GM23338 (cell line): ENCODE data around the gene IFNG. TPM values are rescaled to one million over a fixed set of nuclear protein-coding genes. Genes with fewer than 3 reads are reported as not detected.

ENCODE experiments used
- ATAC-seq: fragments of 200-7000 bp; cut with Tn5 transposase; 3 replicates; pipeline ENCODE4 v1.9.1; 2020
- DNase-seq: peaks from one replicate; pipeline ENCODE4 v3.0.0-alpha.2; 2015; ENCODE audit warnings: low spot score
- H2AFZ ChIP-seq: fragments of 200-600 bp; sonication (generic); 2 replicates; pipeline ENCODE4 v1.8.0; 2016; ENCODE audit warnings: antibody characterized with exemption, mild to moderate bottlenecking, moderate library complexity
- H3F3A ChIP-seq: fragments of 200-600 bp; sonication (generic); replicated peaks from 2 replicates; pipeline ENCODE4 v1.8.0; 2017; ENCODE audit warnings: antibody characterized with exemption, mixed run types, low read depth
- H3K27ac ChIP-seq: fragments of 200-600 bp; sonication (generic); 2 replicates; pipeline ENCODE4 v1.6.1; 2016; ENCODE audit warnings: low read depth
- H3K27me3 ChIP-seq: fragments of 200-600 bp; sonication (generic); 2 replicates; pipeline ENCODE4 v1.8.0; 2016; ENCODE audit warnings: mild to moderate bottlenecking, mixed run types, moderate library complexity; ENCODE audit not compliant: insufficient read depth
- H3K36me3 ChIP-seq: fragments of 200-600 bp; sonication (generic); 2 replicates; pipeline ENCODE4 v1.8.0; 2016; ENCODE audit warnings: mild to moderate bottlenecking; ENCODE audit not compliant: insufficient read depth
- H3K4me1 ChIP-seq: fragments of 200-600 bp; sonication (generic); 2 replicates; pipeline ENCODE4 v1.8.0; 2016; ENCODE audit warnings: mild to moderate bottlenecking, moderate library complexity; ENCODE audit not compliant: insufficient read depth
- H3K4me2 ChIP-seq: fragments of 200-600 bp; sonication (generic); 2 replicates; pipeline ENCODE4 v1.7.1; 2017; ENCODE audit warnings: mixed run types
- H3K4me3 ChIP-seq: fragments of 200-600 bp; sonication (generic); 2 replicates; pipeline ENCODE4 v1.6.1; 2016; ENCODE audit warnings: mixed run types
- H3K79me2 ChIP-seq: fragments of 200-600 bp; sonication (generic); replicated peaks from 2 replicates; pipeline ENCODE4 v1.8.0; 2017; ENCODE audit warnings: mild to moderate bottlenecking; ENCODE audit not compliant: insufficient read depth
- H3K9me2 ChIP-seq: fragments of 200-600 bp; sonication (generic); 2 replicates; pipeline ENCODE4 v1.8.0; 2017; ENCODE audit not compliant: insufficient read depth
- H4K20me1 ChIP-seq: fragments of 200-600 bp; sonication (generic); replicated peaks from 2 replicates; pipeline ENCODE4 v1.8.0; 2017; ENCODE audit warnings: mild to moderate bottlenecking; ENCODE audit not compliant: insufficient read depth
- H3K27ac Mint-ChIP-seq: 2 replicates; pipeline ENCODE4 v1.8.0; 2020; ENCODE audit warnings: inconsistent platforms, mild to moderate bottlenecking, moderate library complexity, mixed read lengths
- H3K27me3 Mint-ChIP-seq: 3 replicates; pipeline ENCODE4 v1.8.0; 2022; ENCODE audit warnings: low read depth, mild to moderate bottlenecking, moderate library complexity, mixed read lengths, inconsistent platforms; ENCODE audit not compliant: insufficient read depth, poor library complexity
- H3K36me3 Mint-ChIP-seq: 3 replicates; pipeline ENCODE4 v1.8.0; 2021; ENCODE audit warnings: low read depth, mild to moderate bottlenecking, inconsistent platforms, moderate library complexity, mixed read lengths
- H3K4me1 Mint-ChIP-seq: 3 replicates; pipeline ENCODE4 v1.8.0; 2020; ENCODE audit warnings: mild to moderate bottlenecking, inconsistent platforms, mixed read lengths
- H3K4me3 Mint-ChIP-seq: 3 replicates; pipeline ENCODE4 v1.8.0; 2021; ENCODE audit warnings: moderate library complexity, mild to moderate bottlenecking, inconsistent platforms, mixed read lengths
- H3K9me3 Mint-ChIP-seq: 3 replicates; pipeline ENCODE4 v1.8.0; 2020; ENCODE audit warnings: moderate library complexity, mild to moderate bottlenecking, inconsistent platforms, mixed read lengths
- EZH2 ChIP-seq: fragments of 200-600 bp; sonication (generic); IDR thresholded peaks from one replicate; pipeline ENCODE4 v1.8.0; 2017; ENCODE audit warnings: antibody characterized with exemption, mild to moderate bottlenecking, low read depth; ENCODE audit not compliant: unreplicated experiment
- EZH2phosphoT487 ChIP-seq: fragments of 200-600 bp; sonication (generic); IDR thresholded peaks from one replicate; pipeline ENCODE4 v1.8.1; 2018; ENCODE audit warnings: antibody characterized with exemption; ENCODE audit not compliant: unreplicated experiment
- POLR2AphosphoS5 ChIP-seq: IDR thresholded peaks from 2 replicates; pipeline ENCODE4 v1.6.1; 2016; ENCODE audit warnings: antibody characterized with exemption, low read depth
- ZNF331 ChIP-seq: fragments of 250-450 bp; sonication (Bioruptor Pico); IDR thresholded peaks from 2 replicates; pipeline ENCODE4 v1.5.0; 2020; ENCODE audit warnings: low read depth, mild to moderate bottlenecking, moderate library complexity
- polyA plus RNA-seq: library from polyadenylated mRNA; unstranded; fragments of >200 nt; fragmentation: Nextera tagmentation; extraction: Ambion mirVana; gene quantifications from 2 replicates; pipeline ENCODE4 v1.2.1, GENCODE V29; 2016
- total RNA-seq: library from RNA; depleted of rRNA; stranded (reverse); fragments of >200 nt; shearing (Covaris generic); gene quantifications from 2 replicates; pipeline ENCODE4 v1.2.3, GENCODE V29; 2014; rRNA removed
- TF ChIP-seq, protein P1 (sequence below), 2 experiments: fragments of 200-600 bp in 1 of 2; sonication (generic) in 1 of 2; conservative IDR thresholded peaks; 2 replicates each; pipeline versions ENCODE4 v1.5.1 to v1.6.1; 2016 to 2017; ENCODE audit warnings: antibody characterized with exemption in 2 of 2, low read depth in 2 of 2, mild to moderate bottlenecking in 2 of 2, moderate library complexity in 1 of 2

The IFNG gene
- total and polyA plus RNA-seq, 2 experiments from 2014 or later: not detected

DNA sequence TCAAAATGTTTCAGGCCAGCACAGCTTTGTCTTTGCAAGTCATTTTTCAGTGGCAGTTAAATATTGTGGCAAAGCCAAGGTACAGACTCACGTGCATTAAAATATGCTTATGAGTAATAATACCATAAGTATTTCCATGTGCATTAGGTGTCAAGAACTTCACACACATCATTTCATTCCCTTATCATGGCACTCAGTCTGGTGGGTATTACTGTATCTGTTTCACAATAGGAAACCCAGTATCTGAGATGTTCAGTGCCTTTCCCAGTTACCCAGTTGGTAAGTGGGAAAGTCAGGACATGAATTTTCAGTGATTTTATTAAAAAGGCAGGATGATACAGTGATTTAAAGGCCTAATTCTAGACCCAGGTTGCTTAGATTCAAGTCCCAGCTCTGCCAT lies 52.9 kb downstream of the IFNG start (continued):
- no peak for TF ChIP-seq ZNF331 (CRISPR knock-in tag)
- TF ChIP-seq EZH2phosphoT487: no peak
- no peak for TF ChIP-seq EZH2

DNA sequence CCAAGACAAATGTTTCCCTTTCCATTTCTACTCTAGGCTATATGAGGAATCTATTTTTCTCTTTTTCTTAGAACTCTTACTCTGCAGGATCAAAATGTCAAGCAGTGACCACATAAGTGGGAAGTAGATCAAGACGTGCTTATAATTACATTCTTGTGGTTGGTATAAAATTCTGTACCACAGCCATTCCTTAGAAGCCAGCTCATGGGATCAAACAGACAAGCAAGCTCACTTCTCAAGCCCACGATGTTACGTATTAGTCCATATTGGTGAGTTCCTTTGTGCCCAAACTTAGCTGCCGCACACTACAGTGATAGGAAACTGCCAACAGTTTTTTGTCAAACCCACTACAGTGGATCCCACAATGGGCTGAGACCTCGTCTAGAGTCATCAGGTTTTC lies 53.4 kb downstream of the IFNG start:
- Histone ChIP-seq H3K4me1 (no peaks in the 10 kb centered on the region), H3K27me3 (no peaks in the 10 kb centered on the region), H3K4me2 (no peak overlapping the region), H2AFZ (no peak overlapping the region), H3K9me2 (no peaks in the 10 kb centered on the region), H3K36me3 (no peaks in the 10 kb centered on the region), H4K20me1 (no peaks in the 10 kb centered on the region; the same call in 1 of the 2 replicates), H3K79me2 (no peaks in the 10 kb centered on the region), H3K4me3 (no peak overlapping the region), H3F3A (no peaks in the 10 kb centered on the region), H3K27ac (no peak overlapping the region)
- no peak for DNase-seq
- Mint-ChIP-seq H3K4me3 (no peak overlapping the region), H3K36me3 (no peaks in the 10 kb centered on the region), H3K27me3 (no peaks in the 10 kb centered on the region), H3K9me3 (no peaks in the 10 kb centered on the region), H3K4me1 (no peaks in the 10 kb centered on the region), H3K27ac (no peak overlapping the region)
- no peak for TF ChIP-seq POLR2AphosphoS5
- TF ChIP-seq, protein P1, sequence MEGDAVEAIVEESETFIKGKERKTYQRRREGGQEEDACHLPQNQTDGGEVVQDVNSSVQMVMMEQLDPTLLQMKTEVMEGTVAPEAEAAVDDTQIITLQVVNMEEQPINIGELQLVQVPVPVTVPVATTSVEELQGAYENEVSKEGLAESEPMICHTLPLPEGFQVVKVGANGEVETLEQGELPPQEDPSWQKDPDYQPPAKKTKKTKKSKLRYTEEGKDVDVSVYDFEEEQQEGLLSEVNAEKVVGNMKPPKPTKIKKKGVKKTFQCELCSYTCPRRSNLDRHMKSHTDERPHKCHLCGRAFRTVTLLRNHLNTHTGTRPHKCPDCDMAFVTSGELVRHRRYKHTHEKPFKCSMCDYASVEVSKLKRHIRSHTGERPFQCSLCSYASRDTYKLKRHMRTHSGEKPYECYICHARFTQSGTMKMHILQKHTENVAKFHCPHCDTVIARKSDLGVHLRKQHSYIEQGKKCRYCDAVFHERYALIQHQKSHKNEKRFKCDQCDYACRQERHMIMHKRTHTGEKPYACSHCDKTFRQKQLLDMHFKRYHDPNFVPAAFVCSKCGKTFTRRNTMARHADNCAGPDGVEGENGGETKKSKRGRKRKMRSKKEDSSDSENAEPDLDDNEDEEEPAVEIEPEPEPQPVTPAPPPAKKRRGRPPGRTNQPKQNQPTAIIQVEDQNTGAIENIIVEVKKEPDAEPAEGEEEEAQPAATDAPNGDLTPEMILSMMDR (conservative IDR thresholded peaks at IDR 0.05; ENCODE audit: low read depth in 2 of 2): no peak
- ATAC-seq: no peak

Other genes with a start within 250 kb of the IFNG start
- gene IFNG-AS1, start 170.3 kb downstream of the IFNG start, total RNA-seq: not detected in 2 replicates
- not detected in 2 replicates for gene IFNG-AS1, start 170.3 kb downstream of the IFNG start, polyA plus RNA-seq
- not detected in 2 replicates for gene IL26, start 66.1 kb upstream of the IFNG start, total RNA-seq
- not detected in 2 replicates for gene IL26, start 66.1 kb upstream of the IFNG start, polyA plus RNA-seq
- gene IL22, start 93.9 kb upstream of the IFNG start, total RNA-seq: not detected in 2 replicates
- not detected in 2 replicates for gene IL22, start 93.9 kb upstream of the IFNG start, polyA plus RNA-seq
- 18.9 and 23.3 TPM in 2 replicates for gene MDM1, start 172.6 kb upstream of the IFNG start, total RNA-seq
- 11.6 and 13.6 TPM in 2 replicates for gene MDM1, start 172.6 kb upstream of the IFNG start, polyA plus RNA-seq